SK-N-SH (cell line): ENCODE measurements around the gene PRKCA. TPM values are rescaled to one million over a fixed set of nuclear protein-coding genes. Genes with fewer than 3 reads are reported as not detected.

ENCODE experiments used
- CTCF ChIA-PET: fragments of 300-600, 350-600 bp; formaldehyde crosslinking; extraction: SDS; loops from one replicate; lab custom pipeline; 2021; lab: Yijun Ruan, JAX
- POLR2A ChIA-PET: fragments of 350-600 bp; sonication (Branson Sonifier 250); formaldehyde crosslinking; extraction: SDS; loops from one replicate; lab custom pipeline; 2020; ENCODE audit warnings: antibody characterized with exemption, inconsistent platforms; lab: Yijun Ruan, JAX
- DNase-seq: peaks from one replicate; pipeline ENCODE4 v3.0.0; 2012
- H2AFZ ChIP-seq: fragments of 200-600 bp; sonication (generic); 2 replicates; pipeline ENCODE4 v1.8.1; 2016; ENCODE audit warnings: antibody characterized with exemption, mild to moderate bottlenecking, low read depth
- H3F3A ChIP-seq: fragments of 200-600 bp; sonication (generic); replicated peaks from 2 replicates; pipeline ENCODE3; 2016; ENCODE audit warnings: antibody characterized with exemption, mild to moderate bottlenecking; ENCODE audit not compliant: insufficient read depth
- H3K27ac ChIP-seq, 2 experiments: fragments of 200-500 bp in 1 of 2; fragments of 200-600 bp in 1 of 2; sonication (Bioruptor generic) in 1 of 2; sonication (generic), shearing (Covaris generic) in 1 of 2; 2 replicates each; pipeline versions ENCODE4 v1.5.1 to v1.6.1; 2014 to 2016; ENCODE audit warnings: low read depth in 2 of 2, inconsistent platforms in 1 of 2, low read length in 1 of 2, mild to moderate bottlenecking in 1 of 2, mixed read lengths in 1 of 2
- H3K27me3 ChIP-seq: fragments of 200-600 bp; sonication (generic), shearing (Covaris generic); 2 replicates; pipeline ENCODE4 v1.6.1; 2016; ENCODE audit warnings: mixed run types; ENCODE audit not compliant: insufficient read depth
- H3K36me3 ChIP-seq, 2 experiments: fragments of 200-500 bp in 1 of 2; fragments of 200-600 bp in 1 of 2; sonication (Bioruptor generic) in 1 of 2; sonication (generic) in 1 of 2; replicated peaks in 1 of 2; 2 replicates each; pipeline versions ENCODE3 to v1.5.1; 2014 to 2016; ENCODE audit warnings: low read length in 1 of 2, mild to moderate bottlenecking in 1 of 2; ENCODE audit not compliant: insufficient read depth in 2 of 2, control insufficient read depth in 1 of 2
- H3K4me1 ChIP-seq, 2 experiments: fragments of 200-500 bp in 1 of 2; fragments of 200-600 bp in 1 of 2; sonication (Bioruptor generic) in 1 of 2; sonication (generic), shearing (Covaris generic) in 1 of 2; 2 replicates each; pipeline versions ENCODE4 v1.5.1 to v1.6.1; 2014 to 2016; ENCODE audit warnings: low read depth in 1 of 2, low read length in 1 of 2, mixed run types in 1 of 2; ENCODE audit not compliant: insufficient read depth in 2 of 2, control insufficient read depth in 1 of 2
- H3K4me2 ChIP-seq: fragments of 200-600 bp; sonication (generic), shearing (Covaris generic); 2 replicates; pipeline ENCODE4 v1.6.1; 2017; ENCODE audit warnings: mixed run types
- H3K4me3 ChIP-seq, 2 experiments: fragments of 200-500 bp in 1 of 2; fragments of 200-600 bp in 1 of 2; sonication (Bioruptor generic) in 1 of 2; sonication (generic), shearing (Covaris generic) in 1 of 2; 2 replicates each; pipeline versions ENCODE4 v1.5.1 to v1.8.1; 2014 to 2016; ENCODE audit warnings: low read depth in 2 of 2, inconsistent platforms in 1 of 2, low read length in 1 of 2, mild to moderate bottlenecking in 1 of 2, mixed read lengths in 1 of 2, moderate library complexity in 1 of 2
- H3K79me2 ChIP-seq: fragments of 200-600 bp; sonication (generic); 2 replicates; pipeline ENCODE4 v1.8.1; 2017; ENCODE audit warnings: mild to moderate bottlenecking; ENCODE audit not compliant: insufficient read depth
- H3K9ac ChIP-seq: fragments of 200-600 bp; sonication (generic); 2 replicates; pipeline ENCODE4 v1.6.1; 2017; ENCODE audit warnings: mixed run types
- H3K9me2 ChIP-seq: fragments of 200-600 bp; sonication (generic); 2 replicates; pipeline ENCODE4 v1.6.1; 2017; ENCODE audit warnings: mixed run types
- H3K9me3 ChIP-seq: fragments of 200-600 bp; sonication (generic); 2 replicates; pipeline ENCODE4 v1.6.1; 2017; ENCODE audit warnings: mixed run types, mild to moderate bottlenecking, moderate library complexity
- H4K20me1 ChIP-seq: fragments of 200-600 bp; sonication (generic); 2 replicates; pipeline ENCODE4 v1.6.1; 2017; ENCODE audit warnings: mild to moderate bottlenecking, mixed run types; ENCODE audit not compliant: insufficient read depth
- EP300 ChIP-seq, 2 experiments: IDR thresholded peaks; 2 replicates each; pipeline versions ENCODE4 v1.4.0 to v1.6.1; 2012; ENCODE audit warnings: borderline replicate concordance in 1 of 2, low read depth in 1 of 2, low read length in 1 of 2
- JUND ChIP-seq: IDR thresholded peaks from 2 replicates; pipeline ENCODE4 v1.4.0; 2012
- MEF2A ChIP-seq: IDR thresholded peaks from 2 replicates; pipeline ENCODE4 v1.4.0; 2012; ENCODE audit warnings: low read depth, borderline replicate concordance
- MXI1 ChIP-seq: IDR thresholded peaks from 2 replicates; pipeline ENCODE4 v1.6.1; 2012; ENCODE audit warnings: mild to moderate bottlenecking, low read depth, low read length, improper control_type of control experiment
- NFIC ChIP-seq: IDR thresholded peaks from 2 replicates; pipeline ENCODE4 v1.4.0; 2012; ENCODE audit warnings: borderline replicate concordance
- POLR2AphosphoS5 ChIP-seq: IDR thresholded peaks from 2 replicates; pipeline ENCODE4 v1.6.1; 2012; ENCODE audit warnings: low read depth, low read length
- RCOR1 ChIP-seq: fragments of 150-350 bp; IDR thresholded peaks from 2 replicates; pipeline ENCODE4 v1.6.1; 2017; ENCODE audit warnings: antibody characterized with exemption, low read length
- RXRA ChIP-seq: IDR thresholded peaks from 2 replicates; pipeline ENCODE4 v1.4.0; 2012; ENCODE audit warnings: low read depth, mild to moderate bottlenecking, borderline replicate concordance
- SIN3A ChIP-seq: IDR thresholded peaks from 2 replicates; pipeline ENCODE4 v1.6.1; 2012; ENCODE audit warnings: low read depth, mild to moderate bottlenecking, low read length, moderate library complexity, borderline replicate concordance
- SMC3 ChIP-seq: IDR thresholded peaks from 2 replicates; pipeline ENCODE4 v1.6.1; 2012; ENCODE audit warnings: low read depth, low read length, improper control_type of control experiment
- USF1 ChIP-seq: IDR thresholded peaks from 2 replicates; pipeline ENCODE4 v1.4.0; 2012; ENCODE audit warnings: low read depth, borderline replicate concordance
- WGBS: methylation state at CpG from one replicate; pipeline ENCODE4 v1.1.6; 2017; ENCODE audit warnings: low lambda C conversion rate; 5-methylcytosine and 5-hydroxymethylcytosine counted together
- polyA plus RNA-seq, 3 experiments: library from polyadenylated mRNA; depleted of rRNA; stranded (reverse); fragments of >200 nt; gene quantifications; 2 replicates each; pipeline ENCODE4 v1.2.3, GENCODE V29; 2012
- TF ChIP-seq, protein P1 (sequence below): fragments of 150-350 bp; IDR thresholded peaks from 2 replicates; pipeline ENCODE4 v1.6.1; 2016; ENCODE audit warnings: mild to moderate bottlenecking, low read depth, low read length

Gene PRKCA
- polyA plus RNA-seq, 1 of the 3 experiments (the other 2 are of a cell fraction): 108 TPM

GRCh38 chr17:66525338-66525737 lies 222.9 kb downstream of the PRKCA start:
- Histone ChIP-seq H3K4me2 (no peak overlapping the region), H3K27me3 (no peaks in the 10 kb centered on the region), H3K4me1 (peaks cover 20 to 21% of the 10 kb centered on the region in 2 experiments; a peak in 3 of 4 replicates), H3K9me3 (no peaks in the 10 kb centered on the region)
- TF ChIP-seq SMC3 (no peak), NFIC (no peak), USF1 (no peak), SIN3A (no peak), JUND (no peak), MEF2A (no peak)
- TF ChIP-seq, all 33 proteins: peak for 0
- Histone ChIP-seq H2AFZ (no peak overlapping the region), H3K9me2 (no peaks in the 10 kb centered on the region), H3K36me3 (peaks cover 9 to 13% of the 10 kb centered on the region in 2 experiments), H3K79me2 (peaks cover 97% of the 10 kb centered on the region), H3K4me3 (no peak overlapping the region), H3F3A (peaks cover 14% of the 10 kb centered on the region), H3K27ac (no peak overlapping the region), H4K20me1 (peaks cover 59% of the 10 kb centered on the region), H3K9ac (no peak overlapping the region)
- 90% methylated on average over 4 of the region's 4 CpGs for WGBS
- ChIA-PET CTCF (interaction anchor here (0.6 to 0.8 kb wide), 2 partner anchors 9 to 45 kb away, joined by 3 read pairs; no protein-coding TSS in a partner anchor), POLR2A (no interaction called here)
- no peak for DNase-seq

GRCh38 chr17:66526827-66527226 lies 224.4 kb downstream of the PRKCA start:
- DNase-seq: no peak
- CTCF ChIA-PET: interaction anchor here (1.1 kb wide), 1 partner anchor 12 kb away, joined by 4 read pairs; no protein-coding TSS in a partner anchor
- WGBS: 98% methylated on average over 4 of the region's 4 CpGs

GRCh38 chr17:66527335-66527734 lies 224.9 kb downstream of the PRKCA start:
- Histone ChIP-seq H3K4me3 (no peak overlapping the region), H3F3A (peaks cover 14% of the 10 kb centered on the region), H3K9ac (no peak overlapping the region), H2AFZ (no peak overlapping the region), H3K9me3 (no peaks in the 10 kb centered on the region), H4K20me1 (peaks cover 43% of the 10 kb centered on the region), H3K27me3 (no peaks in the 10 kb centered on the region), H3K4me2 (no peak overlapping the region), H3K79me2 (peaks cover 95% of the 10 kb centered on the region), H3K27ac (no peak overlapping the region), H3K36me3 (peaks cover 13 to 15% of the 10 kb centered on the region in 2 experiments), H3K9me2 (no peaks in the 10 kb centered on the region), H3K4me1 (peaks cover 18 to 21% of the 10 kb centered on the region in 2 experiments)
- 96% methylated on average over 5 of the region's 5 CpGs for WGBS
- DNase-seq: no peak
- ChIA-PET POLR2A (no interaction called here), CTCF (interaction anchor here (0.8 to 1.1 kb wide), 2 partner anchors 11 to 17 kb away, joined by 3 to 4 read pairs; no protein-coding TSS in a partner anchor)
- no peak for TF ChIP-seq RXRA
- no peak for TF ChIP-seq EP300 (IDR thresholded peaks at IDR 0.05; ENCODE audit: borderline replicate concordance in 1 of 2, low read depth in 1 of 2, low read length in 1 of 2)
- TF ChIP-seq, protein P1, sequence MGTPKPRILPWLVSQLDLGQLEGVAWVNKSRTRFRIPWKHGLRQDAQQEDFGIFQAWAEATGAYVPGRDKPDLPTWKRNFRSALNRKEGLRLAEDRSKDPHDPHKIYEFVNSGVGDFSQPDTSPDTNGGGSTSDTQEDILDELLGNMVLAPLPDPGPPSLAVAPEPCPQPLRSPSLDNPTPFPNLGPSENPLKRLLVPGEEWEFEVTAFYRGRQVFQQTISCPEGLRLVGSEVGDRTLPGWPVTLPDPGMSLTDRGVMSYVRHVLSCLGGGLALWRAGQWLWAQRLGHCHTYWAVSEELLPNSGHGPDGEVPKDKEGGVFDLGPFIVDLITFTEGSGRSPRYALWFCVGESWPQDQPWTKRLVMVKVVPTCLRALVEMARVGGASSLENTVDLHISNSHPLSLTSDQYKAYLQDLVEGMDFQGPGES: no peak
- no peak for TF ChIP-seq NFIC
- TF ChIP-seq RCOR1: no peak
- TF ChIP-seq POLR2AphosphoS5: no peak

More at GRCh38 chr17:66526827-66527226, 224.4 kb downstream of the PRKCA start:
- Histone ChIP-seq H3K36me3 (peaks cover 13 to 15% of the 10 kb centered on the region in 2 experiments), H4K20me1 (peaks cover 47% of the 10 kb centered on the region), H3F3A (peaks cover 14% of the 10 kb centered on the region), H3K79me2 (peaks cover 97% of the 10 kb centered on the region), H3K9me2 (no peaks in the 10 kb centered on the region), H3K4me3 (no peak overlapping the region), H3K4me2 (no peak overlapping the region), H3K27ac (no peak overlapping the region), H2AFZ (no peak overlapping the region), H3K9ac (no peak overlapping the region), H3K9me3 (no peaks in the 10 kb centered on the region), H3K27me3 (no peaks in the 10 kb centered on the region), H3K4me1 (peaks cover 22 to 24% of the 10 kb centered on the region in 2 experiments)
- TF ChIP-seq RXRA (no peak), MXI1 (no peak), JUND (no peak), RCOR1 (no peak)
- POLR2A ChIA-PET: no interaction called here
